GM12892 (cell line): ENCODE data around the gene MVB12B.

Experiments used
- POLR2AphosphoS5 ChIP-seq: IDR thresholded peaks from 2 replicates; pipeline ENCODE4 v1.6.1; 2011; ENCODE audit warnings: low read depth, low read length, control low read depth
- TAF1 ChIP-seq: IDR thresholded peaks from 2 replicates; pipeline ENCODE4 v1.6.1; 2011; ENCODE audit warnings: low read depth, mild to moderate bottlenecking, control low read depth, low read length, borderline replicate concordance

- TF ChIP-seq POLR2AphosphoS5 (no peak), TAF1 (no peak)
Observed at GRCh38 chr9:126521089-126521488, 194.5 kb downstream of the MVB12B start.
